ENCODE measurements around the gene TBCB. TPM values are rescaled to one million over a fixed set of nuclear protein-coding genes. Genes with fewer than 3 reads are reported as not detected.

TBCB gene
- total RNA-seq, 2 donors from 2014 or later = 82.3 to 115 TPM

- no peak for DNase-seq
- H3K9me3 ChIP-seq = no peaks in the 10 kb centered on the region
- H3K4me3 ChIP-seq = no peak overlapping the region
- intact Hi-C loops (cut with DNase I) = no loop called here
- H3K9ac ChIP-seq (ENCODE audit: low read depth in 2 of 2, low read length in 2 of 2) = no peak overlapping the region
- no peaks in the 10 kb centered on the region for H3K27me3 ChIP-seq
- no peak overlapping the region for H3K27ac ChIP-seq
- TF ChIP-seq CTCF (IDR thresholded peaks at IDR 0.05) = no peak
- no peaks in the 10 kb centered on the region for H3K4me1 ChIP-seq
- no peaks in the 10 kb centered on the region for H3K36me3 ChIP-seq
Measured at GRCh38 chr19:36093687-36094086, 21.6 kb upstream of the TBCB start.

GRCh38 chr19:36097036-36097435, 18.2 kb upstream of the TBCB start:
- Histone ChIP-seq H3K4me1 (no peaks in the 10 kb centered on the region), H3K27me3 (no peaks in the 10 kb centered on the region), H3K9me3 (no peaks in the 10 kb centered on the region), H3K9ac (ENCODE audit: low read depth in 2 of 2, low read length in 2 of 2) (no peak overlapping the region), H3K36me3 (no peaks in the 10 kb centered on the region), H3K4me3 (no peak overlapping the region), H3K27ac (no peak overlapping the region)
- no peak for TF ChIP-seq CTCF (IDR thresholded peaks at IDR 0.05)
- no peak for DNase-seq
- intact Hi-C loops (cut with DNase I) = no loop called here

- no peaks in the 10 kb centered on the region for H3K9me3 ChIP-seq
- no peaks in the 10 kb centered on the region for H3K4me1 ChIP-seq
- no peak overlapping the region for H3K4me3 ChIP-seq
- H3K27me3 ChIP-seq = no peaks in the 10 kb centered on the region
- no peak overlapping the region for H3K9ac ChIP-seq (ENCODE audit: low read depth in 2 of 2, low read length in 2 of 2)
- TF ChIP-seq CTCF (IDR thresholded peaks at IDR 0.05) = no peak
- H3K36me3 ChIP-seq = no peaks in the 10 kb centered on the region
- H3K27ac ChIP-seq = no peak overlapping the region
- no peak for DNase-seq
- intact Hi-C loops (cut with DNase I) = no loop called here
Measured at GRCh38 chr19:36099166-36099785, 16.0 kb upstream of the TBCB start.

GRCh38 chr19:36100476-36100875, 14.8 kb upstream of the TBCB start:
- DNase-seq = no peak
- no peak overlapping the region for H3K4me3 ChIP-seq
- no peak overlapping the region for H3K27ac ChIP-seq
- no peaks in the 10 kb centered on the region for H3K36me3 ChIP-seq
- no peak for TF ChIP-seq CTCF (IDR thresholded peaks at IDR 0.05)
- H3K4me1 ChIP-seq = no peaks in the 10 kb centered on the region
- intact Hi-C loops (cut with DNase I) = no loop called here
- H3K27me3 ChIP-seq = no peaks in the 10 kb centered on the region
- no peaks in the 10 kb centered on the region for H3K9me3 ChIP-seq
- no peak overlapping the region for H3K9ac ChIP-seq (ENCODE audit: low read depth in 2 of 2, low read length in 2 of 2)

GRCh38 chr19:36101550-36102327, 13.5 kb upstream of the TBCB start:
- intact Hi-C loops (cut with DNase I) = no loop called here
- H3K9ac ChIP-seq (ENCODE audit: low read depth in 2 of 2, low read length in 2 of 2) = no peak overlapping the region
- H3K36me3 ChIP-seq = no peaks in the 10 kb centered on the region
- H3K4me3 ChIP-seq = no peak overlapping the region
- no peak overlapping the region for H3K27ac ChIP-seq
- H3K9me3 ChIP-seq = no peaks in the 10 kb centered on the region
- H3K4me1 ChIP-seq = no peaks in the 10 kb centered on the region
- no peaks in the 10 kb centered on the region for H3K27me3 ChIP-seq
- DNase-seq = no peak
- TF ChIP-seq CTCF (IDR thresholded peaks at IDR 0.05) = no peak

Measured in colonic mucosa (tissue), 4 donors.